Fibroblast of lung (primary cell): ENCODE data around the gene ANO4. TPM values are rescaled to one million over a fixed set of nuclear protein-coding genes. Genes with fewer than 3 reads are reported as not detected.
A peak's percentile ranks its signal among the peaks of the same experiment; 100 is the strongest.

ENCODE experiments used
- DNase-seq, 2 donors: peaks; one replicate each; pipeline versions ENCODE4 v3.0.0 to v3.0.0-alpha.2; 2010; ENCODE audit warnings: low read depth in 2 of 2
- H2AFZ ChIP-seq: 2 replicates; pipeline ENCODE4 v1.5.1; 2012; ENCODE audit warnings: low read length, control low read depth, inconsistent platforms
- H3K27ac ChIP-seq: 2 replicates; pipeline ENCODE4 v1.5.1; 2011; ENCODE audit warnings: low read length, control low read depth; ENCODE audit not compliant: insufficient read depth
- H3K27me3 ChIP-seq: 2 replicates; pipeline ENCODE4 v1.5.1; 2011; ENCODE audit warnings: mild to moderate bottlenecking, low read length; ENCODE audit not compliant: control insufficient read depth, insufficient read depth
- H3K36me3 ChIP-seq: 2 replicates; pipeline ENCODE4 v1.5.1; 2011; ENCODE audit warnings: low read length; ENCODE audit not compliant: control insufficient read depth, insufficient read depth
- H3K4me1 ChIP-seq: 2 replicates; pipeline ENCODE4 v1.5.1; 2011; ENCODE audit warnings: low read length; ENCODE audit not compliant: control insufficient read depth, insufficient read depth; ENCODE audit errors: extremely low read depth
- H3K4me2 ChIP-seq: 2 replicates; pipeline ENCODE4 v1.5.1; 2011; ENCODE audit warnings: low read length, control low read depth; ENCODE audit not compliant: insufficient read depth; ENCODE audit errors: extremely low read depth
- H3K4me3 ChIP-seq, 4 experiments: fragments of 200-600 bp in 1 of 4; sonication (generic) in 1 of 4; replicated peaks in 1 of 4; 2 replicates each; pipeline ENCODE4 v1.5.1; 2011 to 2016; ENCODE audit warnings: low read length in 4 of 4, low read depth in 3 of 4, mild to moderate bottlenecking in 3 of 4, control low read depth in 2 of 4, inconsistent platforms in 1 of 4, mixed read lengths in 1 of 4; ENCODE audit not compliant: insufficient read depth in 1 of 4; ENCODE audit errors: control extremely low read depth in 1 of 4
- H3K79me2 ChIP-seq: 2 replicates; pipeline ENCODE4 v1.5.1; 2012; ENCODE audit warnings: mild to moderate bottlenecking, low read length, inconsistent platforms; ENCODE audit not compliant: control insufficient read depth, insufficient read depth
- H3K9ac ChIP-seq: 2 replicates; pipeline ENCODE4 v1.5.1; 2011; ENCODE audit warnings: mild to moderate bottlenecking, low read length, control low read depth; ENCODE audit not compliant: insufficient read depth
- H3K9me3 ChIP-seq: 2 replicates; pipeline ENCODE4 v1.5.1; 2012; ENCODE audit warnings: low read depth, low read length; ENCODE audit not compliant: control insufficient read depth, insufficient read depth
- H4K20me1 ChIP-seq: 2 replicates; pipeline ENCODE4 v1.5.1; 2011; ENCODE audit warnings: low read length; ENCODE audit not compliant: control insufficient read depth, insufficient read depth; ENCODE audit errors: extremely low read depth
- CTCF ChIP-seq, 2 donors: IDR thresholded peaks in 1 of 2; conservative IDR thresholded peaks in 1 of 2; 1 replicate in 1 of 2; 2 replicates in 1 of 2; pipeline ENCODE4 v1.5.1; 2011 to 2012; ENCODE audit warnings: low read length in 2 of 2, control low read depth in 1 of 2, inconsistent platforms in 1 of 2, low read depth in 1 of 2, mild to moderate bottlenecking in 1 of 2
- EZH2 ChIP-seq: IDR thresholded peaks from 2 replicates; pipeline ENCODE4 v1.5.1; 2012; ENCODE audit warnings: low read length, control low read depth, mild to moderate bottlenecking; ENCODE audit errors: missing control alignments
- polyA plus RNA-seq, 2 donors: library from polyadenylated mRNA; depleted of rRNA in 1 of 2; stranded (reverse) in 1 of 2; unstranded in 1 of 2; fragments of >200 nt; gene quantifications; 2 replicates each; pipeline ENCODE4 v1.2.1, GENCODE V29; 2011 to 2012; ENCODE audit warnings: missing spikeins in 1 of 2
- total RNA-seq: library from RNA; depleted of rRNA; stranded (reverse); fragments of >200 nt; gene quantifications from 2 replicates; pipeline ENCODE4 v1.2.1, GENCODE V29; 2014

The ANO4 gene
- total and polyA plus RNA-seq, 2 donors (not counting 1 experiment from before 2014, with no cell fraction given) = 11.7 to 42.3 TPM

DNA sequence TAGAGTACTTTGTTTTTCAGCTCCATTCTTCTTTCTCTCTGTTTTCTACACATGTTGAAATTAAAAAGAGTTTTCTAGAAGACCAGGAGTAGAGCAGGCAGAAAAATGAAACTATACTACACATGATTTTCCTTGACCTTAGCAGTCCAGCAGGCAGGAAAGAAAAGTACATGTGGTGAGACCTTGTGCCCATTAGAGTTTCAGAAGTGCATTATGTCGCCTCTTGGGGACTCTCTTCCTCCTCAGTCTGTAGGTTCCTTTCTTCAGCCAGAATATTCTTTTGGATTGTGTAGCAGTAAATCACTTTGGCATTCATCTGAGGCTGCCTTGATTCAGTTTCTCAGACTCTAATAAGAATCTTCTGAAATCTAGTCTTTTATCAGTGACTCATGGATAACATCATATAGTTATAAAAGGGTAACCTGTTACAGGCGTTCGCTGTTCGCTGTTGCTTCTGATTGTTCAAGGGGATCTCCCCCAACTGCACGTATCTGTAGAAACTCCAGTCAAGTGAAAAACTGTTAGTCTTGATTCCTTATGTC is 161.8 kb downstream of the ANO4 start:
- no peak for TF ChIP-seq CTCF (conservative IDR thresholded peaks at IDR 0.05 in 1 of 2, IDR thresholded peaks at IDR 0.05 in 1 of 2; ENCODE audit: low read depth in 1 of 2, low read length in 2 of 2)
- TF ChIP-seq EZH2 = no peak
- H3K4me2 ChIP-seq = no peak overlapping the region
- H2AFZ ChIP-seq = no peak overlapping the region
- no peaks in the 10 kb centered on the region for H3K36me3 ChIP-seq
- DNase-seq = peak in 1 of 2 donors; percentile 68
- H3K9ac ChIP-seq = no peak overlapping the region
- no peaks in the 10 kb centered on the region for H3K27me3 ChIP-seq
- no peaks in the 10 kb centered on the region for H3K9me3 ChIP-seq
- H3K27ac ChIP-seq = no peak overlapping the region
- H3K79me2 ChIP-seq = no peaks in the 10 kb centered on the region
- no peaks in the 10 kb centered on the region for H3K4me1 ChIP-seq
- no peak overlapping the region for H3K4me3 ChIP-seq
- no peaks in the 10 kb centered on the region for H4K20me1 ChIP-seq

GRCh38 chr12:100959481-100959880 is 164.9 kb downstream of the ANO4 start:
- no peak for TF ChIP-seq EZH2
- no peak for TF ChIP-seq CTCF (conservative IDR thresholded peaks at IDR 0.05 in 1 of 2, IDR thresholded peaks at IDR 0.05 in 1 of 2; ENCODE audit: low read depth in 1 of 2, low read length in 2 of 2)

GRCh38 chr12:100962086-100962712 is 167.6 kb downstream of the ANO4 start:
- no peak overlapping the region for H3K9ac ChIP-seq
- no peaks in the 10 kb centered on the region for H3K36me3 ChIP-seq
- H4K20me1 ChIP-seq = no peaks in the 10 kb centered on the region
- H3K4me2 ChIP-seq = no peak overlapping the region
- H3K27me3 ChIP-seq = no peaks in the 10 kb centered on the region
- no peaks in the 10 kb centered on the region for H3K79me2 ChIP-seq
- H3K27ac ChIP-seq = no peak overlapping the region
- DNase-seq = peak in 1 of 2 donors; percentile 62
- H3K9me3 ChIP-seq = no peaks in the 10 kb centered on the region
- no peak overlapping the region for H3K4me3 ChIP-seq
- H2AFZ ChIP-seq = no peak overlapping the region
- no peaks in the 10 kb centered on the region for H3K4me1 ChIP-seq
- TF ChIP-seq EZH2 (no peak), CTCF (conservative IDR thresholded peaks at IDR 0.05 in 1 of 2, IDR thresholded peaks at IDR 0.05 in 1 of 2; ENCODE audit: low read depth in 1 of 2, low read length in 2 of 2) (no peak)

More at GRCh38 chr12:100959481-100959880, 164.9 kb downstream of the ANO4 start:
- no peaks in the 10 kb centered on the region for H3K36me3 ChIP-seq
- no peaks in the 10 kb centered on the region for H3K4me1 ChIP-seq
- no peaks in the 10 kb centered on the region for H3K79me2 ChIP-seq
- H3K9ac ChIP-seq = no peak overlapping the region
- H4K20me1 ChIP-seq = no peaks in the 10 kb centered on the region
- peak; percentile 27 to 89 for DNase-seq
- H3K27ac ChIP-seq = no peak overlapping the region
- no peak overlapping the region for H3K4me2 ChIP-seq
- H3K27me3 ChIP-seq = no peaks in the 10 kb centered on the region
- no peaks in the 10 kb centered on the region for H3K9me3 ChIP-seq
- H2AFZ ChIP-seq = no peak overlapping the region
- no peak overlapping the region for H3K4me3 ChIP-seq
